Activated naive CD4-positive, alpha-beta T cell treated with anti-CD3 and anti-CD28 coated beads, Interleukin-2, amount 50 U/mL, for 72 hours (primary cell): ENCODE data around the gene SLC26A5. TPM values are rescaled to one million over a fixed set of nuclear protein-coding genes. Genes with fewer than 3 reads are reported as not detected.
"Not testable (repeated sequence)": the region's sequence is repeated elsewhere in the genome, so short reads cannot be mapped to it uniquely, and the experiment has no call there.

Source experiments
- ATAC-seq, 2 donors: fragments of 150-1000 bp; cut with Tn5 transposase; 2 replicates each; pipeline ENCODE4 v1.10.0; 2021; ENCODE audit warnings: mild to moderate bottlenecking in 2 of 2, moderate library complexity in 2 of 2
- DNase-seq, 2 donors: peaks; one replicate each; pipeline ENCODE4 v3.0.0; 2021 to 2022; ENCODE audit warnings: low spot score in 2 of 2
- H3K27ac Mint-ChIP-seq, 2 donors: one replicate each; pipeline ENCODE4 v1.8.0; 2022; ENCODE audit warnings: mild to moderate bottlenecking in 2 of 2, mixed read lengths in 2 of 2
- H3K36me3 Mint-ChIP-seq, 2 donors: one replicate each; pipeline ENCODE4 v1.8.0; 2022; ENCODE audit warnings: mixed read lengths in 2 of 2
- H3K9me3 Mint-ChIP-seq, 2 donors: one replicate each; pipeline ENCODE4 v1.8.0; 2022; ENCODE audit warnings: mixed read lengths in 2 of 2
- total RNA-seq, 2 donors: library from RNA; stranded (reverse); gene quantifications; one replicate each; pipeline ENCODE4 v1.2.3, GENCODE V29; 2022

Gene SLC26A5, protein sequence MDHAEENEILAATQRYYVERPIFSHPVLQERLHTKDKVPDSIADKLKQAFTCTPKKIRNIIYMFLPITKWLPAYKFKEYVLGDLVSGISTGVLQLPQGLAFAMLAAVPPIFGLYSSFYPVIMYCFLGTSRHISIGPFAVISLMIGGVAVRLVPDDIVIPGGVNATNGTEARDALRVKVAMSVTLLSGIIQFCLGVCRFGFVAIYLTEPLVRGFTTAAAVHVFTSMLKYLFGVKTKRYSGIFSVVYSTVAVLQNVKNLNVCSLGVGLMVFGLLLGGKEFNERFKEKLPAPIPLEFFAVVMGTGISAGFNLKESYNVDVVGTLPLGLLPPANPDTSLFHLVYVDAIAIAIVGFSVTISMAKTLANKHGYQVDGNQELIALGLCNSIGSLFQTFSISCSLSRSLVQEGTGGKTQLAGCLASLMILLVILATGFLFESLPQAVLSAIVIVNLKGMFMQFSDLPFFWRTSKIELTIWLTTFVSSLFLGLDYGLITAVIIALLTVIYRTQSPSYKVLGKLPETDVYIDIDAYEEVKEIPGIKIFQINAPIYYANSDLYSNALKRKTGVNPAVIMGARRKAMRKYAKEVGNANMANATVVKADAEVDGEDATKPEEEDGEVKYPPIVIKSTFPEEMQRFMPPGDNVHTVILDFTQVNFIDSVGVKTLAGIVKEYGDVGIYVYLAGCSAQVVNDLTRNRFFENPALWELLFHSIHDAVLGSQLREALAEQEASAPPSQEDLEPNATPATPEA
- not detected for total RNA-seq

DNA sequence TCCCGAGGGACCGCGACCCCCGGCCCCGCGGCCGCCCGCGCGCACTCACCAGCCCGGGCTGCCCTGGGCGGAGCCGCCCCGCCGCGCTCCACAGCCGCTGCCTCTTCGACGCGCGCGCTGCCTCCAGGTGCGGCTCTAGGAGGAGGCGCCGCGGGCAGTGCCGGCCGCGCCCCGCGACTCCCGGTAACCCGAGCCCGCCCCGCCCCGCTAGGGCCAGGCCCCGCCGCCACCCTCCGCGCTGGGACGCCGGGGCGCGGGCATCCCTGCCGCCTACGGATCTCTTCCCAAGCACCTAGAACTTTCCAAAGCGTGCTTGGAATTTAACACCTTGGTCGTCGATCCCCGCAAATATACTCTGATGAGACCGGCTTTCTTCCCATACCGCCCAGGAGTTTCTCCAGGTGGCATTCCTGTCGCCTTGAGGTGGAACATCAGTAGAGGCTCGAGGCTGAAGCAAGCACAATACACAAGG, at the start of gene SLC26A5:
TSS of gene SLC26A5 (minus strand) at position 159 of the 472 bp plus-strand sequence. CDS start 24,693 bp downstream, outside the sequence.
- Mint-ChIP-seq H3K9me3 (peaks cover under 1% of the 10 kb centered on the region in 2 donors), H3K27ac (no peak within 1 kb of the TSS), H3K36me3 (peaks cover 1 to 2% of the 10 kb centered on the region in 2 donors)
- ATAC-seq (peak; percentile 44 to 85), DNase-seq (peak in 1 of 2 donors; percentile 40)

DNA sequence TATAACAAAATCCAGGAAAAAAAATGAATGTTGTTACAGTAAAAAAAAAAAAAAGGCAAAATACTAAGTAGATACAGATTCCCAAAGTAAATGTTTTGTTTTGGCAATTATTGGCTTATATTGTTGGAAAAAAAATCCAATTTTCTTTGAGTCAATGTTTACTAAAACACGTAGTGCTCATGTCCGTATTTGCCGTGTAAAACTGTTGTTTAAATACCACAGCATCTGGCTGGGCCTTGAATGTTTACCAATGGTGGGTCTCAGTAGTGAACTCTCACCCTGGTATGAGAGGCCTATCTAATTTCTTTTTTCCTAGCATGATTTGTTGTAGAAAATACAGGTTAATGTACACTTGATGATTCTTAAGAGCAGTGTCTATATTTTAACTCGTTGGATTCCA, 41.4 kb upstream of the SLC26A5 start:
- Mint-ChIP-seq H3K9me3 (no peaks in the 10 kb centered on the region), H3K36me3 (no peaks in the 10 kb centered on the region), H3K27ac (no peak overlapping the region)
- ATAC-seq (no peak), DNase-seq (no peak)

DNA sequence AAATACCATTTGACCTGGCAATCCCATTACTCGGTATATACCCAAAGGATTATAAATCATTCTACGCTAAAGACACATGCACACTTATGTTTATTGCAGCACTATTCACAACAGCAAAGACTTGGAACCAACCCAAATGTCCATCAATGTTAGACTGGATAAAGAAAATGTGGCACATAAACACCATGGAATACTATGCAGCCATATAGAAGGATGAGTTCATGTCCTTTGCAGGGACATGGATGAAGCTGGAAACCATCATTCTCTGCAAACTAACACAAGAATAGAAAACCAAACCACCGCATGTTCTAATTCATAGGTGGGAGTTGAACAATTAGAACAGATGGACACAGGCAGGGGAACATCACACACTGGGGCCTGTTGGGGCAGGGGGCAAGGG, 40.9 kb upstream of the SLC26A5 start:
- not testable (repeated sequence) for H3K27ac Mint-ChIP-seq, H3K9me3 Mint-ChIP-seq, H3K36me3 Mint-ChIP-seq, ATAC-seq, DNase-seq

DNA sequence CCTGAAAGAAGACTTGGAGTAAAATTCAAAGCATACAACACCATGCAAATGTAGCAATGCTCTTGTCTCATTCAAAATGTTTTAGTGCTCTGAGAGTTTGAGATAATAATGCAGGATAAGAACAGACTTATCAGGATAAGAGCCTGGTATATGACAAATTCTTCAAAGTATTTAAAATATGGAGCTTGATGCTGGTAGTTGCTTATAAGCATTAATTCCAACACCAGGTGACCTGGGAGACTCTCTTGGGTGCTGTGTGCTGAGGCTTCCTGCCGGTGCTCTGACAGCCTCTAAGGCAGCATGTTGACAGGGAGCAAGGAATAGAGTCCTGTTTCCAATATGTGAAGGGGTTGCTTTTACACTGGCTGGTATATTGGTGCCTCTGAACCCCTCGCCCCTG, 34.8 kb upstream of the SLC26A5 start:
- Mint-ChIP-seq H3K36me3 (no peaks in the 10 kb centered on the region), H3K9me3 (no peaks in the 10 kb centered on the region)
- ATAC-seq: no peak

DNA sequence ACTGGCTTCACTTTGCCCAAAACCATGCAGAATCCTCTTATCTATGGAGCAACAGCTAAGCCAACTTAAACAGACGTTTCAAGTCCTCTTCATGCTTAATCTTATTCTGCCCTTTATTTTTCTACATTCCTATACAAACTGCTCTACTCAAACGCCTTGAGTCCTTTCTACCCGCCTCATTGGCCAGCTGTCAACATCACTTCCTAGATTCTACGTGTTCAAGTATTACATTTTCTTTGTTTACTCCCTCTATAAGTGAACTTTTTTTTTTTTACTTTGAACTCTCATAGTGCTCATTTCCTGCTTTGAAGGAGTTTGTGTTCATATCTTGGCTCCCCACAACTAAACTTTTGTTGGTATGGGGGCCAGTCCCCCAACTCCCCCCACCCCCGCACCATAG, 28.9 kb upstream of the SLC26A5 start:
- Mint-ChIP-seq H3K36me3 (no peaks in the 10 kb centered on the region), H3K9me3 (no peaks in the 10 kb centered on the region), H3K27ac (no peak overlapping the region)
- DNase-seq (no peak), ATAC-seq (no peak)

More for the DNA sequence above, 34.8 kb upstream of the SLC26A5 start:
- DNase-seq: no peak
- no peak overlapping the region for H3K27ac Mint-ChIP-seq

DNA sequence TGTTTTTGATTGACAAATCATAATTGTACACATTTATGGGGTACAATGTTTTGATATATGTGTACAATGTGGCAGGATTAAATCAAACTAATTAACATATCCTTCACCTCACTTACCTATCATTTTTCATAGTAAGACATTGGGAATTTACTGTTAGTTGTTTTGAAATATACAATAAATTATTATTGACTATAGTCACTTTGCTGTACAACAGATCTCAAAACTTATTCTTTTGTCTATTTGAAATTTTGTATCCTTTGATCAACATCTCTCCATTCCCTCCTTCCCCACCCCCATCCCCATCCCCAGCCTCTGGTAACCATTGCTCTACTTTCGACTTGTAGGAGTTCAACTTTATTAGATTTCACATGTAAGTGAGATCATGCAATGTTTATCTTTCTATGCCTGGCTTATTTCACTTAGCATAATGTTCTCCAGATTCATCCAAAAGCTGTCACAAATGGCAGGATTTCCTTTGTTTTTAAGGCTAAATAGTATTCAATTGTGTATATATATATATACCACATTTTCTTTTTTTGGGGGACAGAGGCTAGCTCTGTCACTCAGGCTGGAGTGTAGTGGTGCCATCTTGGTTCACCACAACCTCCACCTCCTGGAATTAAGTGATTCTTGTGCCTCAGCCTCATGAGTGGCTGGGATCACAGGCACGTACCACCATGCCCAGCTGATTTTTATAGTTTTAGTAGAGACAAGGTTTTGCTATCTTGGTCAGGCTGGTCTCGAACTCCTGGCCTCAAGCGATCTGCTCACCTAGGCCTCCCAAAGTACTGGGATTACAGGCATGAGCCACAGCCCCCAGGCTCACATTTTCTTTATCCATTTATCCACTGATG, 23.3 kb upstream of the SLC26A5 start:
- DNase-seq: no peak
- ATAC-seq: no peak
- Mint-ChIP-seq H3K27ac (no peak overlapping the region), H3K36me3 (no peaks in the 10 kb centered on the region), H3K9me3 (no peaks in the 10 kb centered on the region)

DNA sequence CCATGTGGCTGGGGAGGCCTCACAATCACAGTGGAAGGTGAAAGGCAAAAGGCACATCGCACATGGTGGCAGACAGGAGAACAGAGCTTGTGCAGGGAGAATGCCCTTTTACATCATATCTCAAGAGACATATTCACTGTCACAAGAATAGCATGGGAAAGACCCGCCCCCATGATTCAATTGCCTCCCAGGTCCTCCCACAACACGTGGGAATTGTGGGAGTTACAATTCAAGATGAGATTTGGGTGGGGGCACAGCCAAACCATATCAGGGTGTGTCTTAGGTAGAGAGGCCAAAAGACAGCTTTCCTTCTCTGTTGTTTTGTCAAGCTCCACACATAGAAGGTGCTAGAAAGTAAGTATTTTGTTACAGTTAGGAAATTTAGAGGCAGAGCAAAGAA, 20.8 kb upstream of the SLC26A5 start:
- Mint-ChIP-seq H3K27ac (no peak overlapping the region), H3K36me3 (no peaks in the 10 kb centered on the region), H3K9me3 (no peaks in the 10 kb centered on the region)
- DNase-seq (no peak), ATAC-seq (no peak)

DNA sequence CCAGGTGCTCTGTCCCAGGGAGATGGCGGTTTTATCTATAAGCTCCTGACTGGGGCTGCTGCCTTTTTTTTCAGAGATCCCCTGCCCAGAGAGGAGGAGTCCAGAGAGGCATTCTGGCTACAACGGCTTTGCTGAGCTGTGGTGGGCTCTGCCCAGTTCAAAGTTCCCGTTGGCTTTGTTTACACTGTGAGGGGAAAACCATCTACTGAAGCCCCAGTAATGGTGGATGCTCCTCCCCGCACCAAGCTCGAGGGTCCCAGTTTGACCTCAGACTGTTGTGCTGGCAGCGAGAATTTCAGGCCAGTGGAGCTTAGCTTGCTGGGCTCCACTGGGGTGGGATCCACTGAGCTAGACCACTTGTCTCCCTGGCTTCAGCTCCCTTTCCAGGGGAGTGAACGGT, 16.4 kb upstream of the SLC26A5 start:
- H3K9me3 Mint-ChIP-seq: no peaks in the 10 kb centered on the region
- DNase-seq (no peak), ATAC-seq (no peak)
- no peaks in the 10 kb centered on the region for H3K36me3 Mint-ChIP-seq
- no peak overlapping the region for H3K27ac Mint-ChIP-seq

DNA sequence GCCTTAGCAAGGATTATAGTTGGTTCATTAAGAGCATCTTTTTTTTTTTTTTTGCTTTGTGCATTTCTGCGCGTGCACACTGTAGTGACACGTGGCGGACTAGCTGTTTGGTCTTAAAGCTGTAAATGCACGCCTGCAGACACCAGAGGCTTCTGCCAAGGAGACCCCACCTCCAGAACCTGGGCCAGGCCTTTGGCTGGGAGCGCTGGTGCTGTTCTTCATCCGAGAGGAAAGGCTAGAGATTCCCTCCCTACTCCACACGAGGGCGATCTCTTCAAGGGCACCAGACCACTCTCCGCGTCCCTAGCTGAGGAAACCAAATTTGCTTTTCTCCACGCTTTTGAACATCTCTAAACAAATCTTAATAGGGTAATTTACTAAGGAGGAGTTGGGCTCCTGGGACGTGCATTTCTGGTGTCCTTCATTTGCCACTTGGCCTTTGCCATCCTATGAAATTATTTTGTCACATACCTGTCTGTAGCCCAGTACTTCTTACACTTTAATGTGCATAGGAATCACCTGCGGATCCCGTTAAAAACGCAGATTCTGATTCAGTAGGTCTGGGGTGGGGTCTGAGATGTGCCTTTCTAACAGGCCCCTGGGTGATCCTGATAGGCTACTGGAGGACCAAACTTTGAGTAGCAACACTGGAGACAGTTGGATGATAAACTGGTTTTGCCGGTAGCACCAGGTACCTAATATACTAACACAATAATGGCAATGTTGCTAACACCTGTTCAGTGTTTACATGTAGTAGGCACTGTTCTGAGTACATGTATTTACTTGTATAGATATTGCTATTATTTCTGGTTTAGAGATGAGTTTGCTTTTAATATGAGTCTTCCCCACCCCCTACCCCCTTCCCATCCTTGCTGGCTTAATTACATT, 1.3 kb upstream of the SLC26A5 start:
- peaks cover 5 to 12% of the 10 kb centered on the region in 2 donors for H3K36me3 Mint-ChIP-seq
- ATAC-seq: peak; percentile 66 to 84

DNA sequence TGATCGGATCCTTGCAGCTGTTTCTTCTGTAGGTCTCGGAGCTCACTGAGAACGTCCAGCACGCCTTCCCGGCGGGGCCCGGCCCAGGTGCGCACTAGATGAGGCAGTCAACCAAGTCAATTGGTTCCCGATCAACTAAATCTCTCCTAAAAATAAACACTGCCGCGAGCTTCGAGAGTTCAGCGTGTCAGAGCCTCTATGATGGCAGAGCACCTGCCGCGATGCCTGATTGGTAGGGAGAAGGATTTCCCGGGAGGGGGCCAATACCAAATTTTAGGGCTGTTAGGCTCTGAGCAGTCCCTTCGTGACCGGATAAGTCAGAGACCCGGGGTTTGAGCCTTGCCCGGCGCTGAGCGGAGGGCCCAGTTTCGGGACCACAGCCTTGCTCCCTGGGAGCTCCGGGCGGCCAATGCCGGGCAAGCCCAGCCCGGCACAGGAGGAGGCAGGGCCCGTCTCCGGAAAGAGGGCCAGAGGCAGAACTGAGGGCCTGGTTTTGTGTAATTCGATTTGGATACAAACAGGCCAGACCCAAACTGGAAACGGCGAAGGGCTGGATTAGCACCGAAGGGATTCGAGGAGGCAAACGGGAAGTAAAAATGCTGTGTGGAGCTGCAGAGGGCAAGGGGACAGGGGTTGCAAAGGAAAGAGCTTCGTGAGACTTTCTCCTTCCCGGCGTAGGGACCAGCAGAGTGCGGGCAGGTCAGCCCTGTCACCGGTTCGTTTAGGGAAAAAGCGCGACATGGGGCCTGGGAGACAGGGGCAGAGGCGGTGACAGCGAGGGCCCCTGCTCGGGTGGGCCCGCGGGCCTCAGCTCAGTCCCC, 569 bp downstream of the SLC26A5 start:
- peak; percentile 18 to 41 for ATAC-seq
- Mint-ChIP-seq H3K27ac (no peak overlapping the region), H3K36me3 (no peaks in the 10 kb centered on the region), H3K9me3 (no peaks in the 10 kb centered on the region)
- peak in 1 of 2 donors; percentile 8 for DNase-seq

More for the DNA sequence above, 1.3 kb upstream of the SLC26A5 start:
- Mint-ChIP-seq H3K9me3 (peaks cover 5 to 10% of the 10 kb centered on the region in 2 donors), H3K27ac (no peak overlapping the region)
- peak in 1 of 2 donors; percentile 45 for DNase-seq

DNA sequence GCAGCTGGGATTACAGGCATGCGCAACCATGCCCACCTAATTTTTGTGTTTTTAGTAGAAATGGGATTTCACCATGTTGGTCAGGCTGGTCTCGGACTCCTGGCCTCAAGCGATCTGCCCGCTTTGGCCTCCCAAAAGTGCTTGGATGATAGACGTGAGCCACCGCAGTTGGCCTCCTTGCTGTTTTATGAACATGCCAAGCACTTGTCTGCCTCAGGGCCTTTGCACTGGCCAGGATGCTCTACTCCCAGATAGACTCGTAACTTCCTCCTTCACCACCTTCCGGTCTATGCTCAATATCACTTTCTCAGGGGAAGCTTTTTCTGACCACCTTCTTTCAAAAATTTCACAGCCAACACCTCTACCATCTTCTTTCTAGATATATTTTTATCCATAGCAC, 6.3 kb downstream of the SLC26A5 start:
- Mint-ChIP-seq H3K27ac (no peak overlapping the region), H3K9me3 (no peaks in the 10 kb centered on the region), H3K36me3 (no peaks in the 10 kb centered on the region)
- DNase-seq (no peak), ATAC-seq (no peak)

DNA sequence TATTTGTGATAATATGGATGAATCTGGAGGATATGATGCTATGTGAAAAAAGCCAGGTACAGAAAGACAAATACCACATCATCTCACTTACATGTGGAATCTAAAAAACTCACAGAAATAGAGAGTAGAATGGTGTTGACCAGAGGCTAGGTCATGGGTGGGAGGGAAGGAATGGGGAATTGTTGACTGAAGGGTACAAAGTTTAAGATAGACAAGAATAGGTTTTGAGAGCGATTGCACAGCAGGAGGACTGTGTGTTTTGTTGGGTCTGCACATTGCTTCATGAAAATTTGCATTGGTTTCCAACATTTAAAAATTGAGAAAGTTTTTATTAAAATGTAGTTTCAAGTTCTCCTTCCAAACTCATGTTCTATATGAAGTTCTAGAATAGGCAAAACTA, 8.4 kb downstream of the SLC26A5 start:
- no peaks in the 10 kb centered on the region for H3K9me3 Mint-ChIP-seq
- H3K27ac Mint-ChIP-seq: no peak overlapping the region
- DNase-seq (no peak), ATAC-seq (no peak)
- H3K36me3 Mint-ChIP-seq: no peaks in the 10 kb centered on the region

DNA sequence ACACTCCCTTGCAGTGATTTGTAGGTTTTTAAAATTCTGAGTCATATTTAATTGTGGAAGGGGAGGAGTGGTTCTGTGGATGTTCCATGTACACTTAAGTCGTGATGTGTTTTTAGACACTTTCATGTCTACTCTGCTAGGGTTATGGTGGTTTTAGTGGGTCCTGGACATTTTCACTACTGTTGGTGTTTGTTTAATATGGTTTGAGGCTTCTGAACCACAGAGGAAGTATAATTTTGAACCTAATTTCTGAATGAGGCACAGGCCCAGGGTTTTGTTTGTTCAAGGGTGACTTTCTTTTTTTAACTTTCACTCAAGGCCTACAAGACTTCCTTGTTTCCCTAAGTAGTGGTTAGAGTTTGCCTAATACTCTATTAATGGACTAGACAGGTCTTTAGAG, 13.3 kb downstream of the SLC26A5 start:
- Mint-ChIP-seq H3K9me3 (no peaks in the 10 kb centered on the region), H3K36me3 (no peaks in the 10 kb centered on the region), H3K27ac (no peak overlapping the region)
- ATAC-seq (no peak), DNase-seq (no peak)

DNA sequence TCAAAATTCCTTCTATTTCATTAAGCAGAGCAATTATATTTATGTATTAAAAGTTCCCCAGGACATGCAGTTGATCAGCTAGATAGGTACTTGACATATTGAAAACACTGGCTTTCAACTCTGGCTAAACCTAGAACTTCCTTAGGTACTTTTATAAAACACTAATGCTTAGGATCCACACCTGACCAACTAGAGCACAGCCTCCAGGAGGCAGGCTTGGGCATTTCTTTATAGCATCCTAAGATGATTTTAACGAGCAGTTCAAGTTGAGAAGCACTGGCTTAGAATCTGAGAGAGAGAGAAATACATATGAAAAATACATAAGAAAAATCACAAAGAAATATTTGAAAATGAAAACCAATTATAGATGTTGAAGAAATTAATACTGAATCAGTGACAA, 20.8 kb downstream of the SLC26A5 start:
- no peak for ATAC-seq
- H3K27ac Mint-ChIP-seq: no peak overlapping the region
- no peak for DNase-seq
- H3K9me3 Mint-ChIP-seq: no peaks in the 10 kb centered on the region
- no peaks in the 10 kb centered on the region for H3K36me3 Mint-ChIP-seq

DNA sequence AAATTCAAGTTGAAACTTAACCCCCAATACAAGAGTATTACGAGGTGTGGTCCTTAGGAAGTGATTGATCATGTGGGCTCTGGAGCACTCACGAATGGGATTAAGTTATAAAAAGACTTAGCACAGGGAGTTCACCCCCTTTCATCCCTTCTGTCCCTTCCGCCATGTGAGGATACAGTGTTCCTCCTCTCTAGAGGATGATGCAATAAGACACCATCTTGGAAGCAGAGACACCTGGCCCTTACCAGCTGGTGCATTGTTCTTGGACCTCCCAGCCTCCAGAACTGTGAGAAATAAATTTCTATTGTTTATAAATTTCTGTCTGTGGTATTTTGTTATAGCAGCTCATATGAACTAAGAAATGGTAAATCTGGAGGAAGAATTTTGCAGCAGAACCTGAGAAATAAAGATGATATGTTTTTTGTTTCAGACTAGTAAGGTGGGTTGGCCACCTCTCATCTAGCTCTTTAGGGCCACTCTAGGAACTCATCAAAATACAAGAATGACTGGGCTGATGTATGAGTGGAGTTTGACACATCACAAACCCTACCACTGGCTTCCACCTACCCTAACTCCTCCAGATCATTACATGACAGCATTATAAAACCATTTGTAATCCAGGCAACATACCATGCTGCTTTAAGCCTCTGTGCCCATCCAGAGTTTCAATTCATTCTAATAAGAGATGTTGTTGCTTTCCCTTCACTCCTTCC, 22.4 kb downstream of the SLC26A5 start:
- ATAC-seq (no peak), DNase-seq (no peak)
- H3K36me3 Mint-ChIP-seq: no peaks in the 10 kb centered on the region
- H3K9me3 Mint-ChIP-seq: no peaks in the 10 kb centered on the region
- no peak overlapping the region for H3K27ac Mint-ChIP-seq
